ENCODE data around the gene PKD1. TPM values are rescaled to one million over a fixed set of nuclear protein-coding genes. Genes with fewer than 3 reads are reported as not detected.
"Not testable (repeated sequence)": the region's sequence is repeated elsewhere in the genome, so short reads cannot be mapped to it uniquely, and the experiment has no call there.

PKD1 gene
- total RNA-seq, 2 experiments from 2014 or later = 65.3 to 70.7 TPM

- POLR2A ChIA-PET, CTCF ChIA-PET: not testable (repeated sequence)
These were observed 6.4 kb downstream of the PKD1 start for GRCh38 chr16:2129251-2129650.

GRCh38 chr16:2127630-2128280 is 7.9 kb downstream of the PKD1 start:
- CTCF ChIA-PET, POLR2A ChIA-PET: not testable (repeated sequence)

GRCh38 chr16:2126928-2127556 is 8.7 kb downstream of the PKD1 start:
- CTCF ChIA-PET, POLR2A ChIA-PET: not testable (repeated sequence)

- POLR2A ChIA-PET, CTCF ChIA-PET: not testable (repeated sequence)
These were observed 9.4 kb downstream of the PKD1 start for GRCh38 chr16:2126161-2126743.

- POLR2A ChIA-PET, CTCF ChIA-PET: not testable (repeated sequence)
These were observed 10.1 kb downstream of the PKD1 start for GRCh38 chr16:2125609-2126008.

- POLR2A ChIA-PET, CTCF ChIA-PET: not testable (repeated sequence)
These were observed 10.8 kb downstream of the PKD1 start for GRCh38 chr16:2124694-2125444.

- POLR2A ChIA-PET, CTCF ChIA-PET: not testable (repeated sequence)
These were observed 11.4 kb downstream of the PKD1 start for GRCh38 chr16:2124377-2124693.

GRCh38 chr16:2123706-2124376 is 11.9 kb downstream of the PKD1 start:
- POLR2A ChIA-PET = not testable (repeated sequence)
- CTCF ChIA-PET = interaction anchor here (0.9 kb wide), 1 partner anchor 101 kb away, joined by 3 read pairs; no protein-coding TSS in a partner anchor

GRCh38 chr16:2122934-2123683 is 12.6 kb downstream of the PKD1 start:
- CTCF ChIA-PET = interaction anchor here (0.9 kb wide), 1 partner anchor 100 kb away, joined by 3 read pairs; no protein-coding TSS in a partner anchor

GRCh38 chr16:2122429-2122828 is 13.3 kb downstream of the PKD1 start:
- CTCF ChIA-PET = no interaction called here
- POLR2A ChIA-PET = no interaction called here

More at GRCh38 chr16:2122934-2123683, 12.6 kb downstream of the PKD1 start:
- POLR2A ChIA-PET = not testable (repeated sequence)

GRCh38 chr16:2121853-2122252 is 13.8 kb downstream of the PKD1 start:
- POLR2A ChIA-PET = no interaction called here
- CTCF ChIA-PET = interaction anchor here (0.6 to 1.9 kb wide), 3 partner anchors 19 to 99 kb away, joined by 3 to 9 read pairs (median 4); partner anchors contain the start of gene TRAF7

- CTCF ChIA-PET = interaction anchor here (0.6 to 1.9 kb wide), 3 partner anchors 19 to 99 kb away, joined by 3 to 9 read pairs (median 4); partner anchors contain the start of gene TRAF7
- POLR2A ChIA-PET = not testable (repeated sequence)
These were observed 14.4 kb downstream of the PKD1 start for GRCh38 chr16:2121325-2121724.

GRCh38 chr16:2117960-2118722 is 17.6 kb downstream of the PKD1 start:
- POLR2A ChIA-PET, CTCF ChIA-PET: not testable (repeated sequence)

- CTCF ChIA-PET, POLR2A ChIA-PET: not testable (repeated sequence)
These were observed 18.4 kb downstream of the PKD1 start for GRCh38 chr16:2117341-2117740.

GRCh38 chr16:2116428-2116827 is 19.3 kb downstream of the PKD1 start:
- CTCF ChIA-PET, POLR2A ChIA-PET: not testable (repeated sequence)

- CTCF ChIA-PET = no interaction called here
- POLR2A ChIA-PET = no interaction called here
These were observed 20.1 kb downstream of the PKD1 start for GRCh38 chr16:2115591-2115973.

- POLR2A ChIA-PET, CTCF ChIA-PET: not testable (repeated sequence)
These were observed 20.7 kb downstream of the PKD1 start for GRCh38 chr16:2114885-2115590.

- CTCF ChIA-PET, POLR2A ChIA-PET: not testable (repeated sequence)
These were observed 21.5 kb downstream of the PKD1 start for GRCh38 chr16:2114225-2114624.
